Forelimb muscle (tissue), 1 donor: ENCODE data around the gene MAFG. TPM values are rescaled to one million over a fixed set of nuclear protein-coding genes. Genes with fewer than 3 reads are reported as not detected.

Experiments
- DNase-seq: peaks from one replicate; pipeline ENCODE4 v3.0.0-alpha.2; 2013; ENCODE audit warnings: low read depth
- polyA plus RNA-seq: library from polyadenylated mRNA; unstranded; fragments of 120-200 nt; gene quantifications from one replicate; pipeline ENCODE4 v1.2.1, GENCODE V29; 2013; ENCODE audit not compliant: insufficient read length

The MAFG gene
- polyA plus RNA-seq, 1 donor = 16.3 TPM

DNA sequence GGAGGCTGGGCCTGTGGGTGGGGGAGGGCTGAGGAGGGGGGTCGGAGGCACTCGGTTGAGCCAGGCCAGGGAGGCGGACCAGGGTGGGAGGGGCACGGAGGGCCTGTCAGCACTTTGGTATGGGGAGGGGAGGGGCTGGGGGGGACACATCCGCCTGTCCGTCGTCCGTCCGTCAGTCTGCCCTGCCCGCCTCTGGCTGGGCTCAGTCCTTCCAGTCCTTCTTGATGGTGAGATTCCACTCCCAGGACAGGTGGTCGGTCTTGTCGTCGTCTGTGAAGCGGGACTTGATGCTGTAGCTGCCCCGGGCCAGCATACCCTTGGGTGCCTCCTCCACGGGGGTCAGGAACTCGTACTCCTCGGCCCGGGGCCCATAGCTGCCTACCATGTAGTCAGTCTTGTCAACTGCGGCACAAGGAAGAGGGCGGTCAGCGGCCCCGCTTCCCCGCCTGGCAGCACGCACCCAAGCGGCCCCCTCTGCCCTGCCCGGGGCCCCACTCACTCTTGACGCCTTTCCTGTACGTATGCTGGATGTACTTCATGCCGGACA, 58.8 kb downstream of the MAFG start:
- DNase-seq = no peak

Other genes with a start within 250 kb of the MAFG start
- 28.2 TPM for gene ARL16, start 243.9 kb downstream of the MAFG start, polyA plus RNA-seq
- gene HGS, start 243.7 kb downstream of the MAFG start, polyA plus RNA-seq = 48.1 TPM
- gene MRPL12, start 224.4 kb downstream of the MAFG start, polyA plus RNA-seq = 54.9 TPM
- gene SLC25A10, start 215.5 kb downstream of the MAFG start, polyA plus RNA-seq = 3.5 TPM
- gene GCGR, start 123.6 kb downstream of the MAFG start, polyA plus RNA-seq = not detected
- 119 TPM for gene MCRIP1, start 94.4 kb downstream of the MAFG start, polyA plus RNA-seq
- gene PPP1R27, start 92.7 kb downstream of the MAFG start, polyA plus RNA-seq = 90.6 TPM
- 412 TPM for gene P4HB, start 67.2 kb downstream of the MAFG start, polyA plus RNA-seq
- gene ARHGDIA, start 56.4 kb downstream of the MAFG start, polyA plus RNA-seq = 160 TPM
- gene ALYREF, start 36.1 kb downstream of the MAFG start, polyA plus RNA-seq = 53.9 TPM
- 105 TPM for gene ANAPC11, start 36.0 kb downstream of the MAFG start, polyA plus RNA-seq
- gene NPB, start 25.5 kb downstream of the MAFG start, polyA plus RNA-seq = 0.42 TPM
- gene PCYT2, start 16.3 kb downstream of the MAFG start, polyA plus RNA-seq = 9.6 TPM
- 7.7 TPM for gene SIRT7, start 9.6 kb downstream of the MAFG start, polyA plus RNA-seq
- gene PYCR1, start 9.6 kb upstream of the MAFG start, polyA plus RNA-seq = 59.5 TPM
- 43.6 TPM for gene MYADML2, start 19.5 kb upstream of the MAFG start, polyA plus RNA-seq
- 4.9 TPM for gene NOTUM, start 33.5 kb upstream of the MAFG start, polyA plus RNA-seq
- gene ASPSCR1, start 49.9 kb upstream of the MAFG start, polyA plus RNA-seq = 22.2 TPM
- 28.6 TPM for gene CENPX, start 95.1 kb upstream of the MAFG start, polyA plus RNA-seq
- gene LRRC45, start 95.6 kb upstream of the MAFG start, polyA plus RNA-seq = 8.4 TPM
- gene RAC3, start 103.9 kb upstream of the MAFG start, polyA plus RNA-seq = 6.0 TPM
- gene DCXR, start 110.0 kb upstream of the MAFG start, polyA plus RNA-seq = 32.8 TPM
- gene RFNG, start 124.1 kb upstream of the MAFG start, polyA plus RNA-seq = 31.0 TPM
- 69.4 TPM for gene GPS1, start 124.2 kb upstream of the MAFG start, polyA plus RNA-seq
- gene DUS1L, start 138.1 kb upstream of the MAFG start, polyA plus RNA-seq = 60.1 TPM
- 24.6 TPM for gene FASN, start 170.5 kb upstream of the MAFG start, polyA plus RNA-seq